ENCODE results near the gene ZMYM5. TPM values are rescaled to one million over a fixed set of nuclear protein-coding genes. Genes with fewer than 3 reads are reported as not detected.
"Not testable (repeated sequence)": the region's sequence is repeated elsewhere in the genome, so short reads cannot be mapped to it uniquely, and the experiment has no call there.

The ZMYM5 gene
- total RNA-seq: 4.1 and 8.0 TPM in 2 replicates

GRCh38 chr13:19863323-19864023, at the start of gene ZMYM5:
ZMYM5 (minus strand) TSS chr13:19863649; CDS start chr13:19852180, 11,469 bp downstream.
- no peak for TF ChIP-seq CTCF (conservative IDR thresholded peaks at IDR 0.05; ENCODE audit: low read depth, low read length)
- peak; percentile 78 for DNase-seq (ENCODE audit: low read depth)

GRCh38 chr13:19910336-19911072, 47.1 kb upstream of the ZMYM5 start:
- DNase-seq (ENCODE audit: low read depth): peak; percentile 39
- TF ChIP-seq CTCF (conservative IDR thresholded peaks at IDR 0.05; ENCODE audit: low read depth, low read length): no peak
- no peak overlapping the region for H3K4me3 ChIP-seq (ENCODE audit: low read depth, low read length)

More at GRCh38 chr13:19863323-19864023, at the start of gene ZMYM5:
- peak within 1 kb of the TSS; percentile 89 for H3K4me3 ChIP-seq (ENCODE audit: low read depth, low read length)

GRCh38 chr13:19908350-19908986, 45.0 kb upstream of the ZMYM5 start:
- no peak overlapping the region for H3K4me3 ChIP-seq (ENCODE audit: low read depth, low read length)
- TF ChIP-seq CTCF (conservative IDR thresholded peaks at IDR 0.05; ENCODE audit: low read depth, low read length): no peak
- DNase-seq (ENCODE audit: low read depth): no peak

GRCh38 chr13:19905487-19906195, 42.2 kb upstream of the ZMYM5 start:
- DNase-seq (ENCODE audit: low read depth); H3K4me3 ChIP-seq (ENCODE audit: low read depth, low read length): not testable (repeated sequence)

GRCh38 chr13:19890030-19890429, 26.6 kb upstream of the ZMYM5 start:
- no peak for DNase-seq (ENCODE audit: low read depth)
- no peak for TF ChIP-seq CTCF (conservative IDR thresholded peaks at IDR 0.05; ENCODE audit: low read depth, low read length)
- no peak overlapping the region for H3K4me3 ChIP-seq (ENCODE audit: low read depth, low read length)

GRCh38 chr13:19888799-19889198, 25.4 kb upstream of the ZMYM5 start:
- H3K4me3 ChIP-seq (ENCODE audit: low read depth, low read length): no peak overlapping the region
- DNase-seq (ENCODE audit: low read depth): no peak
- TF ChIP-seq CTCF (conservative IDR thresholded peaks at IDR 0.05; ENCODE audit: low read depth, low read length): no peak

GRCh38 chr13:19882231-19882630, 18.8 kb upstream of the ZMYM5 start:
- no peak for DNase-seq (ENCODE audit: low read depth)
- no peak overlapping the region for H3K4me3 ChIP-seq (ENCODE audit: low read depth, low read length)
- no peak for TF ChIP-seq CTCF (conservative IDR thresholded peaks at IDR 0.05; ENCODE audit: low read depth, low read length)
